ENCODE measurements around the gene TRPV6. TPM values are rescaled to one million over a fixed set of nuclear protein-coding genes. Genes with fewer than 3 reads are reported as not detected.

Gene TRPV6
- total RNA-seq, 1 experiment from 2014 or later = not detected

DNA sequence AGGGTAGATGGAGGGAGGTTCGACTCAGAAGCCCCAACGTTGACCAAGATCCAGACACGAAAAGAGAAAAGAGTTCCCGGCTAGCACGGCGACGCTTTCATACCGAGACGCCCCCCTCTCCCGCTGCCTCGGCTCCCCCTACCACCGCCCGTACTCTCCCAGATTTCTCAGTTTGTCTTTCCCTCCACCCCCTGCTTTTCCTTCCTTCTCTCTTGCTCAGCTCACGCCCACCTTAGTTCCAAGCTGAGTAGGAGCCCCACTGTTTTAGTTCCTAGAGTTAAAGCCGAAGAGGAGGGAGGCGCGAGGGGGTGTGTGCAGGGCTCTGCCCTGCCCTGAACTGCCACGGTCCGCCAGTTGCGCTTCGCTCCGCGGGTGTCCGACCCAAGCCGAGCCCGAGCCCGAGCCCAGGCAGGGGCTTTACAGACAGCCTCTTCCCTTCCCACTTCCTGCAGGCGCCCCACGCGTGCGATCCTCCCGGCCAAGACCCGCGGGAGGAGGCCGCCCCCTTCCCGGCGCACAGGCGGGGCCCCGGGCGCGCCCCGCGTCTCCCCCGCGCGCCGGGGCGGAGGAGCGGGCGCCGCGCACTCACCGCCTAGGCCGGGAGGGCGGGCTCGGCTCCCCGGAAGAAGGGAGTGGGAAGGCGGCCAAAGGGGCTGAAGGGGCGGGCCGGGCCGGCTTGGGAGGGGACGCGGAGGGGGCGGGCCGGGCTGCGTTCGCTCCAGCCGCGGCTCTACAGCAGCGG, 31.0 kb downstream of the TRPV6 start, which contains the start of gene EPHB6:
TSS of gene EPHB6 (plus strand) at position 705 of the 742 bp plus-strand sequence. CDS start 8,152 bp downstream, outside the sequence.
- DNase-seq (ENCODE audit: low read depth) = peak; percentile 43

DNA sequence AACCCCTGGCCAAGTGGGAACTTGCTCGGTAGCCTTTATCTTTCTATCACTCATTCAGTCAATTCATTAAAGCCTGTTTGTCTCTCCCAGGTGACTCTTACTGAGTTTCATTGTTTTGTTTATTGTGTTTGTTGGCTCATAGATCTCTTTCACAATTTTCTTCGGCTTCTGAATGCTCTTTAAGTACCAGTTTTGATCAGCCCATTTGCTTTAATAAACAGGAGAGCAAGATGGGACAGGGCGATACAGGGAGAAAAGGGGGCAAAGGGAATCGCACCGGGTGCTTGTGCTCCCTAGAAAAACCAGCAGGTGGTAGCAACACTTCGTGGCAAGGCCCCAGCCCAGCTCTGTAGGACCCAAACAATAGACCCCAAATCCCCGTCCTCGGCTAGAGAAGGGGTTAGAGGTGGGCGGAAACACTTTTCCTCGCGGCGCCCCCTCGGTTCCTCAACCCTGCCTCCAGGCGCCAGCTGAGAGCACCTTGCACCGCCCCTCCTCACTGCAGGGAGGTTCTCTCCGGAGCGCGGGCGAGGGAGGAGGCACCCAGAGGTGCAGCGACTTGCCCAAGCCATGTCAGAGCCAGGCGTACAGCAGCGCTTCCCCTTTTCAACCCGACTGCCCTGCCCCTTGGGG, 31.7 kb downstream of the TRPV6 start:
- DNase-seq (ENCODE audit: low read depth) = peak; percentile 52

DNA sequence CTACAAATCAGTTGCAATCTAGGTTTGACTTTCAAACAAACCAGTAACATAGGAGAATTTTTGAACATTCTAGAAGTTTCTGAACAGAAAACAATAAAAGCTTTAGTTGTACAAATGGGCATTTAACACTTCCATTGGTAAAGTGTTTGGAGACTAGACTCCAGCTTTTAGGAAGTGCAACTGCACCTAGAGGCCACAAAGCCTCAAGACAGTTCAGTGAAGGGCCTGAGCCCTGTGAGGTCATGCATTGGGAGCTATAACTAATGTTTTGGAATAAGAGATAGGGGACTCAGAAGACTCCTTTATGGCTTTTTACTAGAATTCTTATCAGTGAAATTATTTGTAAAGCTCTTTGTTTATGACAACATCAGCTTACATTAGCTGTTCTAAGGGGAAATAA, 33.6 kb downstream of the TRPV6 start:
- DNase-seq (ENCODE audit: low read depth) = no peak

DNA sequence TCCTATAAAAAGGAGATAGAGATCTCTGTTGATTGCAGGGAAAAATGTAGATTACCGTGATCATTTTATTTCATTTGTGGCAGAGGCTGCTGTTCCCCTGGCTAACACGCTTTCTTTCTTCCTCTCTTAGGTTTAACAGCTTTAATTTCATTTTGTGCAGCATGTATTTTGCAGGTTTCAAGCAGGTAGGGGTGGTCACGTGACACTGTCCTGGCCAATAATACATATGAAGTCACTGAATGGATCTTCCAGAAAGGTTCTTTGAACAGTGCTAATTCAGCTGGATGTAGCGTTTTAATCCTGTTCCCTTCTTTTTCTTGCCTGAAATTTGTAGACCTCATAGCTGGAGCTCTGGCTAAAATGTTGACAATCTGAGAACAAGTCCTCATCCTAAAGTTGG, 34.3 kb downstream of the TRPV6 start:
- no peak for DNase-seq (ENCODE audit: low read depth)

DNA sequence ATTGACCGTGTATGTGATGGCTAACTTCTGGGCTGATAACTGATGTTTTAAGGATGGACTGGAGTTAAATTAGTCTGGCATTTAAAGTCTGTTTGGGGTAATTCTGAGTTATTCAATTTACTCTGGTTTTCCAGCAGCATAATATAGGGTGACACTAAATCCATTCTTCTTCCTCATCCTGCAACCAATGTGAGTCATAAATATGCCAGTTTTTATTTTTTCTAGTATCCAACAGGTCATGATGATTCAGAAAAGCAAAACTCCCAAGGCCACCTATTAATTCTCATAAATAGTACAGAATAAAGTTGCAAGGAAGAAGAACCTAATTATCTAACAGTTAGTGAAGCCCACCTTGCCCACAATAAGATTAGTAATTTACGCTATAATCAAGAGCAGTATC, 38.2 kb downstream of the TRPV6 start:
- peak; percentile 22 for DNase-seq (ENCODE audit: low read depth)

DNA sequence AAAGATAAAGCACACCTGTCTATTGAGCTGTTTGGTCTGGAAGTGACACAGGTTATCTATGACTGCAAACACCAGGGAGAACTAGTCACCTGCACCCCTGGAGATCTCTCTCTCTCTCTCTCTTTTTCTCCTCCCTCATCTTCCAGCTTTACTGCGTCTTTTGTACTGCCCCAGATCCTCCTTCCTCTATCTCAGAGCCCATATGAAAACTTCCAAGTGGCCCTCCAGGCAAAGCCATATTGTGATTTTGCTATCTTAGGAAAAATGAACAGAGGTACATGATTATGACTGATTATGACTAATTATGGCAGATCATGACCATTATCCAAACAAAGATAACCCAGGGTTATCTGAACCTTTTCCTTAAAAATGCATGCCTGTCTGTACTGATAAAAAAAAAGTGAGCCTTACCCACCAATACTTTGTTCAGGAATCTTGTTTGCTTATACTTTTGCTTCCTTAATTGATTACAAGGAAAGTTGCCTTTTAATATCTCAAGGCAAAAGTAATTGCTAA, 43.2 kb downstream of the TRPV6 start:
- DNase-seq (ENCODE audit: low read depth) = no peak

DNA sequence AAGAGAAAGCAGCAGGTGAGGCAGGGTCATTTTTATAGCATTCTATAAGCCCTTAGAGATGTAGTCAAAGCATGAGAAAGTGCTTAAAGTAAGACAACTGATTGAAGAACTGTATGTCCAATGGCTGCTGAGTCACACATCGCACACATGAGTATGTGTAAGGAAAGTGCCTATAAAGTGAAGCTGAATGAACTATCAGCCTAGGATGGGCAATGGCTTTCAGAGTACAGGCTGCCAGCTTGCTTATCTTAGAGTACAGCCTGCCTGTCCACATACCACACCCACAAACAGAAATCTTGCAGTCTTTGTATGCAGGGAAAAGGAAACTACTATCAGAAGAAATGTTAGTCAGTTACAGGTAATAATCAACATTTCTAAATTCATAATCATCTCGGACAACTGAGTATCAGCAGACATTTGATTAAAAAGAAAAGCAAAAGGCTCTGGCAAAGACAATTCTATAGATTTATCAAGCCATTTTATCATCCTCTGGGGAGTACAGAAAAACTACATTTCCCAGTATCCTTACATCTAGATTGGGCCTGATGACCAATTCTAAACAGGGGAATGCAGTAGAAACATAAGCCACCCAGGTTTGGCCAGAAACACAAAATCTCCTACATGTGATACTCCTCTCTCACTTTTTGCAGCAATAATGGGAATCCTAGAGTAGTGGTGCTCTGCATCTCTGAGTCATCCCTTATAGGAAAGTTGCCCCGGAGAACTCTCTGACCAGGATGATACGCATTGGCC, 46.9 kb downstream of the TRPV6 start:
- DNase-seq (ENCODE audit: low read depth) = no peak

DNA sequence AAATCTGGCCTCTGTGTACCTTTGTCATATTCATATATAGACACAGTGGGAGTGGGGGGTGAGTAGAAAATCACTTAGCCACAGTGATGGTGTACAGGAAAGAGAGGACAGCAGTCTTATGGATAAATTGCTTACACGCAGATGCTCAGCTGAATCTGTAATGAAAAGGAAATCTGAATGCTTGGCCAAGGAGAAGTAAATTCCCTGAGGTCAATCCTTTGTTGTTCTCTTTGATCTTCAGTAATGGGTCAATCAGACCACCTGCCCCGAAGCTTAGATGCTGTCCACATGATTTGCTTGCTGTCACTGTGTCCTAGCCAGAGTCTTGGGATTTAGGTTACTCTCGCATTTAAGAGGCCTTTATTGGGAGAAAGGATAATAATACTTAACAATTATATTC, 49.1 kb downstream of the TRPV6 start:
- no peak for DNase-seq (ENCODE audit: low read depth)

DNA sequence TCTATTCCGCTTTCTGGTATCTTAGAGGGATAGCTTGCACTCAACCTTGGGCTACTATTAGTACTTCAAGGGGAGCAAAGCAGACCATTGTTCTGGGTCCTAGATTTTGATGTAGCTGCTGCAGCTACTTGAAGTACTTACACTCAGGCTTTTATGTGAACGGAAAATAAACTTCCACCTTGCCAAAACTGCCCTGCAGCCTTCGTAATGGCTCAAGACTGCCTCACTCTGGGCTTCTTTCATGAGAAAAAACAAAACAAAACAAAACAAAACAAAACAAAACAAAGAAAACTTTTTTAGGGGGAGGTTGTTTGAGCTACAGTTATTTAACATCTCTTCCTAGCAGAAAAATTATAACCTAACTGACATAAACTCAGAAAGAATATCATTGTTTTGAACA, 50.1 kb downstream of the TRPV6 start:
- no peak for DNase-seq (ENCODE audit: low read depth)

DNA sequence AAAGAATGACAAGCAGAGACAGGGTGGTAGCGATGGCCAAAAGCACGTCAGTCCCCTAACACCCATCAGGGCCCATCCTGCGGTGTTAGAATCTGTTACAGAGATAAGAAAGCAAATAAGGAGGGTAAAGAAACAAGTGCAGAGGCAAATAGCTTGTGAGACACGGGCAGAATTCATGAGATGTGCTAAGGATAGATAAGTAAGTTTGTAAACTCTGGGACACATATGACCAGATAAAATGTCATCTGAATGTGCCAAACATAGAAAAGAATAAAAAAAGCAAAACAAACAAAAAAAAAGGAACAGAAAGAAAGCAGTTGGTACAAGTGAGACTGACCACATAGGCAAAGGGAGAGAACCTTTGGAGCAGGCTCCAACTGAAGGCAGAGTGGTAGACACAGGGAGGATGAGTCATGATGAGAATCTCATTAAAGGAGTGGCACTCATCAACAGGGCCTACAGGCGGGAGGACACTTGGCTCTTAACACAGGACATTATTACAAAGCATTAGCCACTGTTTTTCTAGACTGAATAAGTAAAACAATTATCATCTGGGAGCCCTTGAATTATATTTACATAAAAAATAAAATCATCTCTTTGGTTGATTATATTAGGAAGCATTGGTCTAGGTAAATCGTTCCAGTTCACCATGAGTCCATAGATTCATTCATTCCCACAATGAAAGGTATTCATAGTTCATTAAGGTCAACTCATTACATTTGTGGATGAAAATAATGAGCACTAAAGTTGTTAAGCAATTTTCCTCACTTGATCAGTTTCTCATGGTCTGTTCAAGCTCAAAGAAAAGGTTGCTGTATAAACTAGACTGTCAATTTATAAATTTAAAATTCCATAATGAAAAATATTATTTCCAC, 52.1 kb downstream of the TRPV6 start:
- no peak for DNase-seq (ENCODE audit: low read depth)

DNA sequence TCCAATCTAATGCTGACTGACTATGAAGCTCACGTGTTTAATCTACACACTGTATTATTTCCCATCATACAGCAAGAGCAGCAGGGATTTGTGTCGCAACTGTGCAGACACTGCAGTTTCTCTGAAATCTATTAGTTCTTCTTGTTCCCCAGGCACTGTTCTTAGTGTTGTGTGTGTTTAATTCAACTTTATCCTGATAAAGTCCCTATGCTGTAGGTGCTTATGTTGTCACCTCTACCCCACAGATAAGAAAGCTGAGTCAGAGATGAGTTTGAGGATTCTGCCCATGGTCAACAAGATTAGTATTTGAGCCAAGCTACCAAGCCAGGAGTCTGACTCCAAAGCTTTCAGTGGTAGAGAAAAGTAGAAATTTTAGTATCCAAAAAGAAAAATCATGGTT, 53.1 kb downstream of the TRPV6 start:
- DNase-seq (ENCODE audit: low read depth) = no peak

DNA sequence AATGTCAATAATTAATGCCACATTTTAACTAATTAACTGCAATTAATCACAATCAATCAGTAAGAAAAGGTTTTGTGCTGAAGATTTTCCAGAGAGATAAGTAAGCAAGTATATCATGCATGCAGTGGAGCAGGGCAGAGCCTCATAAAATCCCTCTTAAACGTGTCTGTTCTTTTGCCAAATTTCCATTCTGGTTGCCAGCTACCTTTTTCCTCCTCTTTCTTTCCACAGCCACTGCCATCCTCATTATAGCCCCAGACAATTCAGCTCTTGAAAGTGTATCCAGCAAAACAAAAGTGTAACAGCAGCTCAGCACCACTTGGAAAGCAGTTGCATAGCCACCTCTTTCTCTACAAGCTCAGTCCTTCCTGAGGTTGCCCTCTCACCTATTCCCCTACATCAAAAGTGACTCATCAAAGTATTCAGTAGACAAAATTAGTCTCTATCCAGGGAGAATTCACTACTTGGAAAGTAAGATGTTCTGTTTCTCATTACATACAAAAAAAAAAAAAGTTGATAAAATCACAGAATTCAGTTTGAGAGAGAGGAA, 57.5 kb downstream of the TRPV6 start:
- no peak for DNase-seq (ENCODE audit: low read depth)

DNA sequence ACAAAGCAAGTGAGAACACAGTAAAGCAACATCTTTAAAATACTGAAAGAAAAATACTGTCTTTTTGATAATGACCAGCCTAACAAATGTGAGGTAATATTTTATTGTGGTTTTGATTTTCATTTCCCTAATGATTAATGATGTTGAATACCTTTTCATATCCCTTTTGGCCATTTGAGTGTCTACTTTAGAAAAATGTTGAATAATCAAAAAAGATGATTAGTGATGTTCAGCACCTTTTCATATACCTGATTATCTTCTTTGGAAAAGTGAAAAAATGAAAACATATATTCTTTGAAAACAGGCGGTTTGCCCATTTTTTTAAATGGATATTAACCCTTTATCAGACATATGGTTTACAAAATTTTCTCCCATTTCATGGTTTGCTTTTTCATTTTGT, 62.8 kb downstream of the TRPV6 start:
- DNase-seq (ENCODE audit: low read depth) = no peak

Other genes starting within 250 kb of the TRPV6 start
- gene PRSS1, start 136.3 kb downstream of the TRPV6 start, total RNA-seq (2014; rRNA removed) = not detected in 2 replicates
- not detected in 2 replicates for gene PRSS2, start 114.8 kb downstream of the TRPV6 start, total RNA-seq (2014; rRNA removed)
- gene EPHB6, start 30.7 kb downstream of the TRPV6 start, total RNA-seq (2014; rRNA removed) = 0.32 and 0.69 TPM in 2 replicates
- gene TRPV5, start 48.0 kb upstream of the TRPV6 start, total RNA-seq (2014; rRNA removed) = not detected in 2 replicates
- not detected in 2 replicates for gene LLCFC1, start 53.7 kb upstream of the TRPV6 start, total RNA-seq (2014; rRNA removed)
- gene KEL, start 76.6 kb upstream of the TRPV6 start, total RNA-seq (2014; rRNA removed) = 0.23 TPM in 1 of 2 replicates, not detected in the other
- not detected in 2 replicates for gene OR9A2, start 141.4 kb upstream of the TRPV6 start, total RNA-seq (2014; rRNA removed)
- not detected in 2 replicates for gene OR6V1, start 166.6 kb upstream of the TRPV6 start, total RNA-seq (2014; rRNA removed)
- 0.69 TPM in 1 of 2 replicates, not detected in the other for gene PIP, start 246.3 kb upstream of the TRPV6 start, total RNA-seq (2014; rRNA removed)